HL-60/S4 (cell line): Measurements from ENCODE around the gene TRMT1.
"Not testable (repeated sequence)": the region's sequence is repeated elsewhere in the genome, so short reads cannot be mapped to it uniquely, and the experiment has no call there.

Experiments
- in situ Hi-C: fragments of 300-500 bp; cut with MboI; formaldehyde crosslinking; loops from 2 replicates; pipeline ENCODE4 v1.14.3; 2022; ENCODE audit warnings: low sequenced_read_pairs

Gene TRMT1

GRCh38 chr19:13150931-13151604 lies 34.5 kb upstream of the TRMT1 start:
- in situ Hi-C loops: no loop called here

GRCh38 chr19:13150187-13150930 lies 33.8 kb upstream of the TRMT1 start, which contains the start of the genes IER2 and STX10:
IER2 (plus strand) TSS chr19:13150411; CDS start chr19:13153187, 2,776 bp downstream.
STX10 (minus strand) TSS chr19:13150375; CDS start chr19:13150173, 202 bp downstream.
- in situ Hi-C loops: no loop called here

GRCh38 chr19:13149628-13150186 lies 33.2 kb upstream of the TRMT1 start:
- in situ Hi-C loops: no loop called here

- in situ Hi-C loops: not testable (repeated sequence)
Measured at GRCh38 chr19:13149173-13149627, 32.7 kb upstream of the TRMT1 start.

GRCh38 chr19:13146763-13147563 lies 30.4 kb upstream of the TRMT1 start:
- in situ Hi-C loops: no loop called here

- in situ Hi-C loops: no loop called here
Measured at GRCh38 chr19:13139633-13140311, 23.2 kb upstream of the TRMT1 start.

GRCh38 chr19:13138916-13139198 lies 22.3 kb upstream of the TRMT1 start:
- in situ Hi-C loops: no loop called here

GRCh38 chr19:13138171-13138915 lies 21.8 kb upstream of the TRMT1 start:
- in situ Hi-C loops: no loop called here

- in situ Hi-C loops: no loop called here
Measured at GRCh38 chr19:13137290-13137794, 20.8 kb upstream of the TRMT1 start.

GRCh38 chr19:13135068-13136062 lies 18.8 kb upstream of the TRMT1 start:
- in situ Hi-C loops: no loop called here

GRCh38 chr19:13134626-13135025 lies 18.1 kb upstream of the TRMT1 start:
- in situ Hi-C loops: no loop called here

GRCh38 chr19:13133241-13133870 lies 16.8 kb upstream of the TRMT1 start:
- in situ Hi-C loops: no loop called here

- in situ Hi-C loops: no loop called here
Measured at GRCh38 chr19:13132471-13133180, 16.1 kb upstream of the TRMT1 start.

GRCh38 chr19:13130886-13131490 lies 14.4 kb upstream of the TRMT1 start:
- in situ Hi-C loops: no loop called here

GRCh38 chr19:13129384-13129783 lies 12.8 kb upstream of the TRMT1 start:
- in situ Hi-C loops: no loop called here

GRCh38 chr19:13128583-13128982 lies 12.0 kb upstream of the TRMT1 start:
- in situ Hi-C loops: no loop called here
